D721Med (cell line): ENCODE data around the gene PIM3.

Experiments used
- DNase-seq: peaks from one replicate; pipeline ENCODE4 v3.0.0; 2011; ENCODE audit warnings: low spot score; ENCODE audit not compliant: insufficient read length
- FAIRE-seq: peaks from 2 replicates; lab custom pipeline; 2011; peaks lifted over from hg19 to GRCh38; lab: Jason Lieb, UNC
- CTCF ChIP-seq: IDR thresholded peaks from 2 replicates; pipeline ENCODE4 v1.5.1; 2012; ENCODE audit warnings: mild to moderate bottlenecking, control low read depth; ENCODE audit not compliant: insufficient read depth; ENCODE audit errors: missing control alignments

PIM3 gene

DNA sequence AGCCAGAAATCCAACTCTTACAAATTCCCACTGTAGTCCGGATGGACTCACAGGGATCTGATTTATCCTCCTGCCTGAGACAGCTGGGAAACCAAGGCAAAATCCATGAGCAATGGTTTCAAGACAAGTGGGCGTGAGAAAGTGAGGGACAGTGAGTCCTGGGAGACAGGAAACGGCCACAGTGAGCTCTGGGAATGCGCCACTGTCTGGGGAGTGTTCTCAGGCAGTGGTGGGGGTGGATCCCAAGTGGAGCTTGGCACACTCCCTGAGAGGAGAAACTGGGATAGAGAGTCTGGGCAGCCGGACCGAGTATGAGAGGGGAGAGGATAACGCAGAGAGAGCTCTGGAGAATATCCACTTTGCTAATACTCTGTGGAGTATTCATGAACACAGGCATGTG is 42.2 kb downstream of the PIM3 start:
- FAIRE-seq (no peak), DNase-seq (no peak)
- TF ChIP-seq CTCF = no peak

DNA sequence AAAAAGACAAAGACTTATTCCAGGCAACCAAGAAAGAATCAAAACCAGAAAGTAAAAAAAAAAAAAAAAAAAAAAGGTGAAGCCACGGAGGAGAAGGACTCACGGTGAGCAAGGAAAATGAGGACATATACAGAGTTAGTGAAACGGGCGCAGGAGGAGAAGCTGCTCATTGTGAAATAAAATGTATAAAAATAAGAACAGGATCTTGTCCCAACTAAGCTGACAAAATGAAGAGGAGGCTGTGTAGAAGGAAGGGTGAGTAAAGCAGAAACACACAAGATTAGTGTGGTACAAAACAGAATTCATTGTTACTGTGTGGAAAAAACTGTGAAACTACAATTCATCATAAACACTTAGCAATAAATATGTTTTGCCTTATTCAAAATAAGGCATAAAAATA is 44.3 kb downstream of the PIM3 start:
- no peak for TF ChIP-seq CTCF
- FAIRE-seq (no peak), DNase-seq (no peak)

GRCh38 chr22:50007057-50007511 is 46.5 kb downstream of the PIM3 start:
- no peak for TF ChIP-seq CTCF

GRCh38 chr22:50008151-50009040 is 47.8 kb downstream of the PIM3 start:
- no peak for DNase-seq
- no peak for FAIRE-seq
- no peak for TF ChIP-seq CTCF

More at GRCh38 chr22:50007057-50007511, 46.5 kb downstream of the PIM3 start:
- no peak for FAIRE-seq
- no peak for DNase-seq

GRCh38 chr22:50009251-50009650 is 48.7 kb downstream of the PIM3 start:
- no peak for DNase-seq
- no peak for TF ChIP-seq CTCF
- FAIRE-seq = no peak

GRCh38 chr22:50009765-50010675 is 49.4 kb downstream of the PIM3 start:
- no peak for FAIRE-seq
- no peak for DNase-seq
- no peak for TF ChIP-seq CTCF
